HG02571 (cell line): ENCODE data around the gene PCLO.

Experiments used
- ATAC-seq: cut with Tn5 transposase; IDR thresholded peaks from one replicate; pipeline ENCODE4 v1.9.1; 2021; ENCODE audit warnings: mild to moderate bottlenecking, moderate library complexity; ENCODE audit not compliant: unreplicated experiment

The PCLO gene, protein sequence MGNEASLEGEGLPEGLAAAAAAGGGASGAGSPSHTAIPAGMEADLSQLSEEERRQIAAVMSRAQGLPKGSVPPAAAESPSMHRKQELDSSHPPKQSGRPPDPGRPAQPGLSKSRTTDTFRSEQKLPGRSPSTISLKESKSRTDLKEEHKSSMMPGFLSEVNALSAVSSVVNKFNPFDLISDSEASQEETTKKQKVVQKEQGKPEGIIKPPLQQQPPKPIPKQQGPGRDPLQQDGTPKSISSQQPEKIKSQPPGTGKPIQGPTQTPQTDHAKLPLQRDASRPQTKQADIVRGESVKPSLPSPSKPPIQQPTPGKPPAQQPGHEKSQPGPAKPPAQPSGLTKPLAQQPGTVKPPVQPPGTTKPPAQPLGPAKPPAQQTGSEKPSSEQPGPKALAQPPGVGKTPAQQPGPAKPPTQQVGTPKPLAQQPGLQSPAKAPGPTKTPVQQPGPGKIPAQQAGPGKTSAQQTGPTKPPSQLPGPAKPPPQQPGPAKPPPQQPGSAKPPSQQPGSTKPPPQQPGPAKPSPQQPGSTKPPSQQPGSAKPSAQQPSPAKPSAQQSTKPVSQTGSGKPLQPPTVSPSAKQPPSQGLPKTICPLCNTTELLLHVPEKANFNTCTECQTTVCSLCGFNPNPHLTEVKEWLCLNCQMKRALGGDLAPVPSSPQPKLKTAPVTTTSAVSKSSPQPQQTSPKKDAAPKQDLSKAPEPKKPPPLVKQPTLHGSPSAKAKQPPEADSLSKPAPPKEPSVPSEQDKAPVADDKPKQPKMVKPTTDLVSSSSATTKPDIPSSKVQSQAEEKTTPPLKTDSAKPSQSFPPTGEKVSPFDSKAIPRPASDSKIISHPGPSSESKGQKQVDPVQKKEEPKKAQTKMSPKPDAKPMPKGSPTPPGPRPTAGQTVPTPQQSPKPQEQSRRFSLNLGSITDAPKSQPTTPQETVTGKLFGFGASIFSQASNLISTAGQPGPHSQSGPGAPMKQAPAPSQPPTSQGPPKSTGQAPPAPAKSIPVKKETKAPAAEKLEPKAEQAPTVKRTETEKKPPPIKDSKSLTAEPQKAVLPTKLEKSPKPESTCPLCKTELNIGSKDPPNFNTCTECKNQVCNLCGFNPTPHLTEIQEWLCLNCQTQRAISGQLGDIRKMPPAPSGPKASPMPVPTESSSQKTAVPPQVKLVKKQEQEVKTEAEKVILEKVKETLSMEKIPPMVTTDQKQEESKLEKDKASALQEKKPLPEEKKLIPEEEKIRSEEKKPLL (N-terminal part only)

GRCh38 chr7:83162402-83163256 is at the start of gene PCLO:
Gene PCLO (minus strand): TSS chr7:83162884. CDS start chr7:83162592, 292 bp downstream.
- peak; percentile 80 for ATAC-seq

GRCh38 chr7:83211685-83212084 is 49.0 kb upstream of the PCLO start:
- no peak for ATAC-seq

- ATAC-seq, result no peak
Observed at GRCh38 chr7:83210479-83210878, 47.8 kb upstream of the PCLO start.

DNA sequence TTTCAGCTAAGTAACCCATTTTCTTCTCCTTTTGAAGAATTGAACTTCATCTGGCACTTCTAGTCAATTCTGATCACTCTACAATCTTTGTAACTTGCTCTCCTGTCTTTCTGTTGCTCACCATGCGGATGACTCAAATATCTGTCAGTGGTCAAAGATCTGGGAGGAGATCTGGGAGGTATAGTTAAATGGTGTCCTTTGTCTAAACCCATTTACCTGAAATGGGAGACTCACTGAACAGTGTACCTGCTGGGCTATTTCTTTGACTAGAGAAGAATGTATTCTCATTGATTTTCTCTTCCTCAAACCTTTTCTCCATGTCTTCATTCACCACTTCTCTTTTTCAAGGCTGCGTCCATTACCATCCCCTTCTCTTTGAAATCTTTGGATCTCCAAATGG is 42.0 kb upstream of the PCLO start:
- no peak for ATAC-seq

DNA sequence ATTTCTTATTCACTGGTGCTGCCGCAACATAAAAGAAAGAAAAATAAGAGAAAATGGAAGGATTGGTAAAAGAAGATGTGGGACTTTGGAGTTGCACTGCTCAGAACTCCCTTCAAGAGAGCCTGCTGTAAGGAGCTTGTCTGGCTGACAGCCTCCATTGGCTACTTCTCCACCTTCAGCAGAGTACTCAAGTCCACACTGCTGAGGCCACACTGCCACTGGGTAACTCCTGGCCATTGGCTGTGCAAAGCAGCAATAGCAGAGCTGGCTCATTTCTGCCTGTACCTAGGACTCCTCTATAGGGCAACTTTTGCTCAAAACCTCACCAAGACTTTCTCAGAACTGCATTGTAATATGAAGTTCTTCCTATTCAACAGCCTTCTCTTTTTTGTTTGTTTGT is 38.7 kb upstream of the PCLO start:
- no peak for ATAC-seq

DNA sequence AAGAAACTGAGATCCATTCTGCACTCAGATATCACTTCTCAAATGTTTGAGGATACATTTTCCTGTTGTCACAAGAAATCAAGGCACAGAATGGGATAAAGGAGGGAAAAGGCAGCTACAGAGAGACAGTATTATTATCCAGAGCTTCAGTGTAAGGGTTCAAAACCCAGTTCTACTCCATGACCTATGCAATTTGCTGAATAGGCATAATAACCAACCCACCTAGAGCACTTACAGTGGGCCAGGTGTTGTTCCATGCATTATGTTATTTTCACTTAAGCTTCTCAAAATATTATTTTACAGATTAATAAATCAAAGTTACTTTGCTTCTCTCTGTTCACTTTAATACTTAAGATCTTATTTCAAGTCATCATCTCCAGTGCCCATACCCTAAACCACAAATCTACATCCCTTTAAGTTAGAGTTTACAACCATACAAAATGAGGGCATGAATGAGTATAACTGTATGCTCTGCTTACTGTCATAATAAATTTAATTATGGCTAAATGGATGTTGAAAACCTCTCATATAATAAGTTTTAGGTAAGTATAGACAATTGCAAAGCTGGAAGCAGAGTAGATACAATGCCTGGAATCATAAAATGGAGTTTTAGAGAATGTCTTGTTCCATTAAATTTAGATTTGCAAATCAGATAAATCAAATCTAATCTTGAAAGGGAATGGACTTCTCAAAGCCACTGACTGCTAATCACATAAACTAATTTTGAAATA is 28.1 kb upstream of the PCLO start:
- ATAC-seq, result no peak

DNA sequence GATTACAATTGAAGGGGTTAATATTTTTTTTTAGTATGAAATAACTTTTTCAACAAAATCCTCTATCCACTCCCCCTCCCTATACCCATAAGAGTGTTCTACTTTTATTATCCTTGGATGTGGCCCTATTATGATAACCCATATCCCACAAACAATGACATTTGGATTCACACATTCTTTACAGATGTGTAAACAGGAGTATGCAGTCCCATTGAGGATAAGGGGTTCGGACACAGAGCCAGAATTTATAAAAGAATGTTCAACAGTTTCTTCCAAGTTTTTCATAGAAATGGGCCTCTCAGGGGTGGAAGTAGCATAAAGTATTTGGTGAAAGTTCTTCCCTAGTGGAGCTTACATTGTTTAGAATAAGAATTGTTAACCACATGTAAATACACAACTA is 16.1 kb upstream of the PCLO start:
- ATAC-seq, result no peak

DNA sequence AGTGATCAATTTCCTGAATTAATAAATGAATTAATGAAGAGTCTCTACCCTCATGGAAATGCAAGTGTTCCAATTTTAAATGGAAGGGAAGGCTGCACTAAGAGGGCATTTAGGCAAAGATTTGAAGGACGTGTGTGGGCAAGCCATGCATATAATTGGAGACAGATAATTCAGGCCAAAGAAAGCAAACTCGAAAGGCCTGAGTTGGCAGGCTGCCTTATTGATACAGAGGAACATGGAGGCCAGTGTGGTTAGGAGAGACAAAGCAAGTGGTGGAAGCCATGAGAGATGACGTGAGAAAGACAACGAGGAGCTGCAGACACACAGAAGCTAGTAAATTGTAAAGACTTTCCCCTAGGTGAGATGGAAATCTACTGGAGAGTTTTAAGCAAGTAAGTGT is 15.4 kb upstream of the PCLO start:
- no peak for ATAC-seq

- ATAC-seq, result no peak
Observed at GRCh38 chr7:83173664-83174063, 11.0 kb upstream of the PCLO start.

GRCh38 chr7:83166781-83167180 is 4.1 kb upstream of the PCLO start:
- ATAC-seq, result no peak

- no peak for ATAC-seq
Observed at GRCh38 chr7:83161899-83162401, 734 bp downstream of the PCLO start.

- ATAC-seq, result no peak
Observed at GRCh38 chr7:83161186-83161585, 1.5 kb downstream of the PCLO start.

DNA sequence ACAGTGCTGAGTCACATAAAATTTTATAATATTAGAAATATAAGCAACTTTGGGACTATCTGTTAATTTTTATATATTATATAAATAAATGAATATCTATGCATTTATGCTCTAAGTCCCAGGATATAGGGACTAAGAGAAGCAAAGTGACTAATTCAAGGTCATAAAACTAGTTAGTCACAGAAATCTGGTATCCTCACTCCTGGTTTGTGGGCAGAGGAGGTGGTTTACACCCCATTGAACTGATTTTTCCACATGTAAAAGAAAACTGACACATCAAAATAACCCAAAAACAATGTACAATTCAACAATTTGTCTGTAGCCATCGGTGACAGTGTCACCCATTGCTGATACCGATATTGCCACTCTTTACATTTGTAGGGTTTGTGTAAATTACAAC is 3.0 kb downstream of the PCLO start:
- no peak for ATAC-seq

- no peak for ATAC-seq
Observed at GRCh38 chr7:83156006-83156405, 6.7 kb downstream of the PCLO start.

DNA sequence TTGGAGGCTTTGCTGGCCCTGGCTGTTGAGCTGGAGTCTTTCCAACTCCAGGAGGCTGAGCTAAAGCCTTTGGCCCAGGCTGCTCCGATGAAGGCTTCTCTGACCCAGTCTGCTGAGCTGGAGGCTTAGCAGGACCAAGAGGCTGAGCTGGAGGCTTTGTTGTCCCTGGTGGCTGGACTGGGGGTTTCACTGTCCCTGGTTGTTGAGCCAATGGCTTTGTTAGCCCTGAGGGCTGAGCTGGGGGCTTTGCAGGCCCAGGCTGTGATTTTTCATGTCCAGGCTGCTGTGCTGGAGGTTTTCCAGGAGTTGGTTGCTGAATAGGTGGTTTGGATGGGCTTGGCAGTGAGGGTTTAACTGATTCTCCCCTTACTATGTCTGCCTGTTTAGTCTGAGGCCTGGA is 7.3 kb downstream of the PCLO start:
- no peak for ATAC-seq

GRCh38 chr7:83153419-83153818 is 9.3 kb downstream of the PCLO start:
- no peak for ATAC-seq

GRCh38 chr7:83150310-83150709 is 12.4 kb downstream of the PCLO start:
- no peak for ATAC-seq

- no peak for ATAC-seq
Observed at GRCh38 chr7:83149466-83149865, 13.2 kb downstream of the PCLO start.

DNA sequence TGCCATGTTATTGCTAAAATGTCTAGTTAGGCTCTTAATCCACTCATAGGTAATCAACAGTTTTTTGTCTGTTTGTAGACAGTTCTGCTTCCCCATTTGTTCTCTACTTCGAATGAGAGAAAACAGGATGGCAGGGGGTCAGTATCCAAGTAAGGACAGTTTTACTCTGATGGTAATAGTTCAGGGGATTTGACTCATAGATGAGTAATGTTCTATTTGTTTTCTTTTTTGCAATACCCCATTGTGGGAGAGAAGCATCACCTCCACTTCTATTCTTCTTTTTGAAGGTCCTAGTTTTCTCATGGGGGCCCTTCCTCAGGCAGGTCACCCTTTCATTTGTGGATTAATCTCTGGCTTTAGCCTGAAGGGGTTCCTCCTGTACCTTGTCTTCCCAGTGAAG is 13.9 kb downstream of the PCLO start:
- ATAC-seq, result no peak

- ATAC-seq, result no peak
Observed at GRCh38 chr7:83143107-83143506, 19.6 kb downstream of the PCLO start.
